Adipocyte (in vitro differentiated cells): ENCODE data around the gene ZDHHC14.
A peak's percentile ranks its signal among the peaks of the same experiment; 100 is the strongest.
"Not testable (repeated sequence)": the region's sequence is repeated elsewhere in the genome, so short reads cannot be mapped to it uniquely, and the experiment has no call there.

ENCODE experiments used
- DNase-seq: peaks from one replicate; pipeline ENCODE4 v3.0.0-alpha.2; 2015; ENCODE audit warnings: low read depth
- H3K27me3 ChIP-seq: replicated peaks from 2 replicates; pipeline ENCODE4 v1.7.0; 2013; ENCODE audit warnings: mild to moderate bottlenecking, low read length, moderate library complexity; ENCODE audit not compliant: control insufficient read depth, insufficient read depth
- H3K36me3 ChIP-seq: 2 replicates; pipeline ENCODE4 v1.7.0; 2013; ENCODE audit warnings: low read length, mild to moderate bottlenecking, moderate library complexity; ENCODE audit not compliant: control insufficient read depth, insufficient read depth, severe bottlenecking
- H3K4me1 ChIP-seq: 2 replicates; pipeline ENCODE4 v1.7.0; 2013; ENCODE audit warnings: mild to moderate bottlenecking, low read length, moderate library complexity; ENCODE audit not compliant: control insufficient read depth, insufficient read depth
- H3K4me3 ChIP-seq: 2 replicates; pipeline ENCODE4 v1.7.0; 2013; ENCODE audit warnings: mild to moderate bottlenecking, low read length, moderate library complexity
- H3K9ac ChIP-seq: 2 replicates; pipeline ENCODE4 v1.7.0; 2013; ENCODE audit warnings: mild to moderate bottlenecking, low read length, moderate library complexity
- H3K9me3 ChIP-seq: 2 replicates; pipeline ENCODE4 v1.7.0; 2013; ENCODE audit warnings: mild to moderate bottlenecking, low read length, moderate library complexity; ENCODE audit not compliant: control insufficient read depth

ZDHHC14 gene

GRCh38 chr6:157714153-157714490 is 333.1 kb downstream of the ZDHHC14 start:
- Histone ChIP-seq H3K9ac (no peak overlapping the region), H3K4me1 (peaks cover 57% of the 10 kb centered on the region), H3K36me3 (no peaks in the 10 kb centered on the region), H3K27me3 (no peaks in the 10 kb centered on the region), H3K9me3 (no peaks in the 10 kb centered on the region), H3K4me3 (no peak overlapping the region)
- peak; percentile 93 for DNase-seq

- Histone ChIP-seq H3K9me3 (no peaks in the 10 kb centered on the region), H3K4me3 (peak overlapping the region; percentile 83), H3K4me1 (peaks cover 61% of the 10 kb centered on the region), H3K9ac (peak overlapping the region; percentile 94), H3K36me3 (no peaks in the 10 kb centered on the region), H3K27me3 (no peaks in the 10 kb centered on the region)
- peak; percentile 99 for DNase-seq
These were observed 334.8 kb downstream of the ZDHHC14 start for GRCh38 chr6:157715728-157716164.

- Histone ChIP-seq H3K9ac (peak overlapping the region; percentile 94), H3K4me3 (peak overlapping the region; percentile 83), H3K4me1 (peaks cover 55% of the 10 kb centered on the region), H3K27me3 (no peaks in the 10 kb centered on the region), H3K9me3 (no peaks in the 10 kb centered on the region), H3K36me3 (no peaks in the 10 kb centered on the region)
- DNase-seq, result peak; percentile 27
These were observed 335.4 kb downstream of the ZDHHC14 start for GRCh38 chr6:157716251-157716995.

- H3K4me3 ChIP-seq, result peak overlapping the region; percentile 83
- H3K9me3 ChIP-seq, result no peaks in the 10 kb centered on the region
- no peaks in the 10 kb centered on the region for H3K27me3 ChIP-seq
- H3K9ac ChIP-seq, result peak overlapping the region; percentile 94
- peaks cover 55% of the 10 kb centered on the region for H3K4me1 ChIP-seq
- DNase-seq, result no peak
- no peaks in the 10 kb centered on the region for H3K36me3 ChIP-seq
These were observed 336.4 kb downstream of the ZDHHC14 start for GRCh38 chr6:157717340-157717748.

DNA sequence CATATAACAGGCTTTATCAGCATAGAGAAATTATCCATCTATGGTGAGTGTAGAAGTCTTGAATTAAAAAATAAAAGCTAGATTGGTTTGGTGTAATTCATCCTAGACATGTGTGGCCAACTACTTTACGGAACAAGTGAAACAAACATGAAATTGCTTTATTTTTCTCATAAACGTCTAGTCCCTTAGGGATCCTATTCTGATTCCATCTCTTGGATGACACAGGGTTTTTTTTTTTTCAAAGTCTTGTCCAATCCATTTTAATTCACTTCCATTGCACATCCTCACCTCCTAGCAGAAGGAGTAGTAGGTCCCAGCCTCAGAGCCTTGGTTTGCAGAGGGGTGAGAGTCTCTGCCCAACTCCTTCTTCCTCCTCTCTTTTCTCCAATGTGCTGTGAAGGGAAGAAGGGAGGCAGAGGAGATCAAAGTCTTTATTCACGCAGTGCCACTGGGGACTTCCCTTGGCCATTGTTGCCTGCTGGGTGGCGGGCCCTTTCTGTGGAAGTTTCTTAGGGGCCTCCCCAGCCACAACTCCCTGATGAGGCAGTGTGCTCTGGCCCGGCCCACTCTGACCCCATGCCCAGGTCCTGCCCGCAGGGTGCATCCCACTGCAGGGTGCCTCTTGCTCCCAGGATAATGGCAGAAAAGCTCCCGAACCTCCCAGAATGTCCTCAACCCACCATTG is 337.7 kb downstream of the ZDHHC14 start:
- no peaks in the 10 kb centered on the region for H3K9me3 ChIP-seq
- H3K4me3 ChIP-seq, result peak overlapping the region; percentile 31
- no peak for DNase-seq
- no peaks in the 10 kb centered on the region for H3K36me3 ChIP-seq
- H3K4me1 ChIP-seq, result peaks cover 60% of the 10 kb centered on the region
- no peak overlapping the region for H3K9ac ChIP-seq
- H3K27me3 ChIP-seq, result no peaks in the 10 kb centered on the region

GRCh38 chr6:157720964-157721363 is 340.0 kb downstream of the ZDHHC14 start:
- H3K4me3 ChIP-seq, DNase-seq, H3K9ac ChIP-seq, H3K36me3 ChIP-seq, H3K9me3 ChIP-seq, H3K27me3 ChIP-seq: not testable (repeated sequence)
- peaks cover 52% of the 10 kb centered on the region for H3K4me1 ChIP-seq

GRCh38 chr6:157721426-157721825 is 340.4 kb downstream of the ZDHHC14 start:
- DNase-seq, result no peak
- Histone ChIP-seq H3K4me3 (no peak overlapping the region), H3K4me1 (peaks cover 52% of the 10 kb centered on the region), H3K36me3 (no peaks in the 10 kb centered on the region), H3K9ac (no peak overlapping the region), H3K9me3 (peaks cover 9% of the 10 kb centered on the region), H3K27me3 (no peaks in the 10 kb centered on the region)

- H3K4me3 ChIP-seq, result no peak overlapping the region
- no peaks in the 10 kb centered on the region for H3K27me3 ChIP-seq
- H3K9me3 ChIP-seq, result peaks cover 9% of the 10 kb centered on the region
- no peak overlapping the region for H3K9ac ChIP-seq
- H3K4me1 ChIP-seq, result peaks cover 52% of the 10 kb centered on the region
- no peak for DNase-seq
- no peaks in the 10 kb centered on the region for H3K36me3 ChIP-seq
These were observed 340.8 kb downstream of the ZDHHC14 start for GRCh38 chr6:157721830-157722229.

- Histone ChIP-seq H3K4me3 (no peak overlapping the region), H3K36me3 (no peaks in the 10 kb centered on the region), H3K9ac (peak overlapping the region; percentile 40), H3K27me3 (no peaks in the 10 kb centered on the region), H3K4me1 (peaks cover 54% of the 10 kb centered on the region), H3K9me3 (peaks cover 9% of the 10 kb centered on the region)
- no peak for DNase-seq
These were observed 342.4 kb downstream of the ZDHHC14 start for GRCh38 chr6:157723376-157723775.

DNA sequence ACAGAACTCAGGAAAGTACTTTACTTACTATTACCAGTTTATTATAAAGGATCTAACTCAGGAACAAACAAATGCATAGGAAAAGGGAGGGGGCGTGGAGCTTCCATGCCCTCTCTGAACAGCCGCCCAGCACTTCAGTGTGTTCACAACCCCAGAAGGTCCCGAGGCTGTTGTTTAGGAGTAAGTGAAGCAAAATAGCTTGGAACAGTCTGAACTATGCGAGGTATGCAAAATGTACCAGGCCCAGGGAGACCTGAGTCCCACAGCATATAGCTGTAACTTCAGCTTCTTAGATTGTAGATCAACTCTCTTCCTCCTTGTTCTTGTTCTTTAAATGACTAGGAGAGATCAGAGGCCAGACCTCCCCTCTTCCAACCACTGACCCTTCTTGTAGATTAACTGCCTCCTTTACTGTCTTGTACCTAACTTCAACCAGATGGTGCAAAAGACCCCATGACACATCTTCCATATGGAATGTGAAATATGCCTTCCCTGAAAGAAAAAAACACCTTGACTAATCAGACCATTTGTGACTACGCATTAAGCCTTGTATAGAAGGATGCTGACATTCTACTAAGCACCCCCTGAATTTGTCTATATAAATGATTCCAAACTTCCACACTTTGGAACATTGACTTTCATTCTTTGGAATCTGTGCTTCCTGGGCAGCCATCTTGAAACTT is 343.3 kb downstream of the ZDHHC14 start:
- Histone ChIP-seq H3K4me3 (peak overlapping the region; percentile 27), H3K4me1 (peaks cover 45% of the 10 kb centered on the region), H3K9ac (peak overlapping the region; percentile 40), H3K36me3 (no peaks in the 10 kb centered on the region), H3K27me3 (no peaks in the 10 kb centered on the region), H3K9me3 (peaks cover 9% of the 10 kb centered on the region)
- DNase-seq, result peak; percentile 50

DNA sequence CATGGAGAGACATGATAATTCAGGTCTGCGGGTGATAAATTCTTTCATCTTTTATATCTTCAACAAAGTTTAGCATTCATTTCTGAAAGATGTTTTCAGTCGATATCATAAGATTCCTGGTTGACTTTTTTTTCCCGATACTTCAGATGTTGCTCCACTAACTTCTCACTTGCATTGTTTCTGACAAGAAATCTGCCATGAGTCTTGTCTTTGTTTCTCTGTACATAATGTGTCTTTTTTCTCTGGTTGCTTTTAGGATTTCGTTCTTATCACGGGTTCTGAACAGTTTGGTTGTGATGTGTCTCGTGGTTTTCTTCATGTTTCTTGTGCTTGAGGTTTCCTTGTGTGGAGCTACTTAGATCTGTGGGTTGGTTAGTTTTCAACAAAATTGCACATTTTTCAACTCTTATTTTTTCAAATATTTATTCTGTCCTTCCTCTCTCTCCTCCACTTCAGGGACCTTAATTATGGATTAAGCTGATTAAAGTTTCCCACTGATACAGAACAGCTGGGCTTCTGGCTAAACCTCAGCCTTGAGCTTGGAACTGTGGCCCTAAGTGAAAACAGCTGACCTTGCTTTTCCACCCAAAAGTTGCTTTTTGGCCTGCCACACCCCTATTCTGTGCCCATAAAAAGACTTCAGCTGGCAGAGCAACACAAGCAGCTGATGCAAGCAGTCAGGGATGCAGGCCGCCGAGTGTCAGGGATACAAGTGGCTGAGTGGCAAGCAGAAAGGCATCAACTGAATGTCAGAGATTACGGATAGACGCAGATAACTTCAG is 344.2 kb downstream of the ZDHHC14 start:
- no peaks in the 10 kb centered on the region for H3K36me3 ChIP-seq
- peaks cover 42% of the 10 kb centered on the region for H3K4me1 ChIP-seq
- no peaks in the 10 kb centered on the region for H3K27me3 ChIP-seq
- H3K4me3 ChIP-seq, result peak overlapping the region; percentile 8
- no peak for DNase-seq
- peaks cover 9% of the 10 kb centered on the region for H3K9me3 ChIP-seq
- H3K9ac ChIP-seq, result no peak overlapping the region
